ENCODE data around the gene GHRHR. TPM values are rescaled to one million over a fixed set of nuclear protein-coding genes. Genes with fewer than 3 reads are reported as not detected.

Gene GHRHR
- total RNA-seq, 1 experiment from 2014 or later = not detected

GRCh38 chr7:31028417-31028992, 64.8 kb downstream of the GHRHR start:
- no peak for DNase-seq
- H3K9me3 ChIP-seq = no peaks in the 10 kb centered on the region
- H3K36me3 ChIP-seq = no peaks in the 10 kb centered on the region

More at GRCh38 chr7:31028417-31028992, 64.8 kb downstream of the GHRHR start:
- Histone ChIP-seq H3K27me3 (no peaks in the 10 kb centered on the region), H3K4me3 (no peak overlapping the region)

Other genes starting within 250 kb of the GHRHR start
- 0.03 TPM in 1 of 2 replicates, not detected in the other for gene INMT, start 211.8 kb upstream of the GHRHR start, total RNA-seq (2014; rRNA removed; shearing (Covaris generic); ENCODE audit: low replicate concordance)
- 1.7 TPM in 1 of 2 replicates, not detected in the other for gene MINDY4, start 192.5 kb upstream of the GHRHR start, total RNA-seq (2014; rRNA removed; shearing (Covaris generic); ENCODE audit: low replicate concordance)
- not detected in 2 replicates for gene AQP1, start 52.1 kb upstream of the GHRHR start, total RNA-seq (2014; rRNA removed; shearing (Covaris generic); ENCODE audit: low replicate concordance)
- gene ADCYAP1R1, start 88.4 kb downstream of the GHRHR start, total RNA-seq (2014; rRNA removed; shearing (Covaris generic); ENCODE audit: low replicate concordance) = not detected in 2 replicates

Data from MG63 (cell line).